Adrenal gland (tissue), 5 donors: ENCODE data around the gene SV2C.

ENCODE experiments used
- CTCF ChIP-seq, 6 experiments: fragments of 450-650 bp in 4 of 6; fragments of 200-600 bp in 2 of 6; sonication (generic) in 1 of 6; IDR thresholded peaks; 1 replicate in 5 of 6; 2 replicates in 1 of 6; pipeline versions ENCODE4 v1.5.1 to v1.8.0; 2016 to 2021; ENCODE audit warnings: antibody characterized with exemption in 6 of 6, mild to moderate bottlenecking in 2 of 6, moderate library complexity in 1 of 6
- POLR2A ChIP-seq, 2 donors: fragments of 450-650 bp; IDR thresholded peaks; one replicate each; pipeline ENCODE4 v1.6.1; 2017; ENCODE audit warnings: antibody characterized with exemption in 2 of 2, mild to moderate bottlenecking in 2 of 2, moderate library complexity in 1 of 2
- donor health status: DM: no; HTN: no; CAD: no.

DNA sequence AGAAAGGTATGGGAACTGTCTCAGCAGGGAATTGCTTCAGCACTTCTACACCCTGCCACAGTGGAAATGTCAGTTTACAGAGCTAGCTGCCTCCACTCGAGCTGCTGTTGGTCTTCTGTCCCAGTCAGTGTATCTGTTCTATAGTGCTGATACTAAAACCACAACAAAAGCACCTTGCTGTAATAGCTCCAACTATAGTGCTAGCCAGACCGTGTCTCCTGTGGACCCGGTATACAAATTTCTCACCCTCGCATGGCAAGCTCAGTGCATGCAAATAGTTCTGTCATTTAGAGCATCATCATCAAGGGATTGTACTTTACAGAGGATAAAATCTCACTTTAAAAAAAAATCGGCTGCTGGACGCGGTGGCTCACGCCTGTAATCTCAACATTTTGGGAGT, 268.4 kb downstream of the SV2C start:
- TF ChIP-seq CTCF (IDR thresholded peaks at IDR 0.05) = no peak
- TF ChIP-seq POLR2A (IDR thresholded peaks at IDR 0.05) = no peak
